Parathyroid adenoma (tissue), 2 donors: ENCODE results near the gene MAML2.

Experiments
- H2AFZ ChIP-seq: fragments of 300-600 bp; sonication (generic); one replicate; pipeline ENCODE4 v1.7.0; 2017; ENCODE audit warnings: antibody characterized with exemption, mild to moderate bottlenecking
- H3K27ac ChIP-seq: fragments of 300-600 bp; sonication (generic); one replicate; pipeline ENCODE4 v1.7.0; 2017
- H3K27me3 ChIP-seq: fragments of 300-600 bp; sonication (generic); one replicate; pipeline ENCODE4 v1.7.0; 2017; ENCODE audit warnings: low read length; ENCODE audit not compliant: control insufficient read depth, insufficient read depth
- H3K36me3 ChIP-seq: fragments of 300-600 bp; sonication (generic); one replicate; pipeline ENCODE4 v1.7.0; 2017; ENCODE audit warnings: low read length; ENCODE audit not compliant: control insufficient read depth, insufficient read depth
- H3K4me1 ChIP-seq: fragments of 300-600 bp; sonication (generic); one replicate; pipeline ENCODE4 v1.7.0; 2017; ENCODE audit warnings: control low read depth
- H3K4me2 ChIP-seq: fragments of 300-600 bp; sonication (generic); one replicate; pipeline ENCODE4 v1.7.0; 2017; ENCODE audit warnings: low read length
- H3K4me3 ChIP-seq: fragments of 300-600 bp; sonication (generic); one replicate; pipeline ENCODE4 v1.7.0; 2017; ENCODE audit warnings: low read depth, low read length
- H3K79me2 ChIP-seq: fragments of 300-600 bp; sonication (generic); one replicate; pipeline ENCODE4 v1.7.0; 2017; ENCODE audit warnings: control low read depth
- H3K9ac ChIP-seq: fragments of 300-600 bp; sonication (generic); one replicate; pipeline ENCODE4 v1.7.0; 2017; ENCODE audit warnings: mild to moderate bottlenecking
- H3K9me3 ChIP-seq: fragments of 300-600 bp; sonication (generic); one replicate; pipeline ENCODE4 v1.7.0; 2017; ENCODE audit warnings: low read length; ENCODE audit not compliant: control insufficient read depth
- CTCF ChIP-seq: fragments of 300-600 bp; sonication (generic); IDR thresholded peaks from one replicate; pipeline ENCODE4 v1.7.0; 2017; ENCODE audit warnings: antibody characterized with exemption, mild to moderate bottlenecking
- donor health status: primary hyperparathyroidism.

Gene MAML2

GRCh38 chr11:95991545-95991944 is 351.4 kb downstream of the MAML2 start:
- no peaks in the 10 kb centered on the region for H3K4me1 ChIP-seq
- no peaks in the 10 kb centered on the region for H3K36me3 ChIP-seq
- H3K9me3 ChIP-seq: no peaks in the 10 kb centered on the region
- no peak for TF ChIP-seq CTCF
- H3K9ac ChIP-seq: no peak overlapping the region
- no peak overlapping the region for H3K4me3 ChIP-seq
- H3K79me2 ChIP-seq: no peaks in the 10 kb centered on the region
- H3K4me2 ChIP-seq: no peak overlapping the region
- H3K27ac ChIP-seq: no peak overlapping the region
- no peaks in the 10 kb centered on the region for H3K27me3 ChIP-seq
- H2AFZ ChIP-seq: no peak overlapping the region

- Histone ChIP-seq H2AFZ (no peak overlapping the region), H3K9me3 (no peaks in the 10 kb centered on the region), H3K9ac (no peak overlapping the region), H3K4me2 (no peak overlapping the region), H3K27ac (no peak overlapping the region), H3K27me3 (no peaks in the 10 kb centered on the region), H3K4me1 (no peaks in the 10 kb centered on the region), H3K79me2 (no peaks in the 10 kb centered on the region), H3K36me3 (no peaks in the 10 kb centered on the region), H3K4me3 (no peak overlapping the region)
- TF ChIP-seq CTCF: no peak
Observed at GRCh38 chr11:95991101-95991500, 351.9 kb downstream of the MAML2 start.

GRCh38 chr11:95989780-95990179 is 353.2 kb downstream of the MAML2 start:
- no peak overlapping the region for H3K27ac ChIP-seq
- H3K9me3 ChIP-seq: no peaks in the 10 kb centered on the region
- no peak overlapping the region for H3K4me2 ChIP-seq
- no peak overlapping the region for H3K9ac ChIP-seq
- no peaks in the 10 kb centered on the region for H3K36me3 ChIP-seq
- H3K79me2 ChIP-seq: no peaks in the 10 kb centered on the region
- TF ChIP-seq CTCF: no peak
- H3K27me3 ChIP-seq: no peaks in the 10 kb centered on the region
- H3K4me3 ChIP-seq: no peak overlapping the region
- no peak overlapping the region for H2AFZ ChIP-seq
- no peaks in the 10 kb centered on the region for H3K4me1 ChIP-seq

GRCh38 chr11:95989076-95989605 is 353.9 kb downstream of the MAML2 start:
- Histone ChIP-seq H2AFZ (no peak overlapping the region), H3K27me3 (no peaks in the 10 kb centered on the region), H3K4me2 (no peak overlapping the region), H3K4me1 (no peaks in the 10 kb centered on the region), H3K27ac (no peak overlapping the region), H3K9ac (no peak overlapping the region), H3K9me3 (no peaks in the 10 kb centered on the region), H3K36me3 (no peaks in the 10 kb centered on the region), H3K79me2 (no peaks in the 10 kb centered on the region), H3K4me3 (no peak overlapping the region)
- TF ChIP-seq CTCF: no peak

- H3K27me3 ChIP-seq: no peaks in the 10 kb centered on the region
- no peak for TF ChIP-seq CTCF
- no peak overlapping the region for H3K4me2 ChIP-seq
- H3K9me3 ChIP-seq: no peaks in the 10 kb centered on the region
- H3K36me3 ChIP-seq: no peaks in the 10 kb centered on the region
- H3K79me2 ChIP-seq: no peaks in the 10 kb centered on the region
- H2AFZ ChIP-seq: no peak overlapping the region
- H3K4me3 ChIP-seq: no peak overlapping the region
- no peak overlapping the region for H3K9ac ChIP-seq
- no peak overlapping the region for H3K27ac ChIP-seq
- no peaks in the 10 kb centered on the region for H3K4me1 ChIP-seq
Observed at GRCh38 chr11:95985174-95985808, 357.7 kb downstream of the MAML2 start.
